Endodermal cell (in vitro differentiated cells): ENCODE measurements around the gene PPP4C. TPM values are rescaled to one million over a fixed set of nuclear protein-coding genes. Genes with fewer than 3 reads are reported as not detected.

Experiments
- DNase-seq: peaks from one replicate; pipeline ENCODE4 v3.0.0-alpha.2; 2017
- H3K27ac ChIP-seq: 2 replicates; pipeline ENCODE4 v1.5.1; 2013; ENCODE audit warnings: mild to moderate bottlenecking, low read depth, low read length, moderate library complexity
- H3K27me3 ChIP-seq: 2 replicates; pipeline ENCODE4 v1.6.1; 2013; ENCODE audit warnings: mild to moderate bottlenecking, low read length, moderate library complexity; ENCODE audit not compliant: insufficient read depth, control insufficient read depth, poor library complexity, severe bottlenecking
- H3K36me3 ChIP-seq: 2 replicates; pipeline ENCODE4 v1.7.0; 2013; ENCODE audit warnings: mild to moderate bottlenecking, low read length, moderate library complexity; ENCODE audit not compliant: control insufficient read depth, insufficient read depth
- H3K4me1 ChIP-seq: one replicate; pipeline ENCODE4 v1.7.0; 2013; ENCODE audit warnings: low read length; ENCODE audit not compliant: control insufficient read depth, insufficient read depth
- H3K4me3 ChIP-seq: 2 replicates; pipeline ENCODE4 v1.5.1; 2013; ENCODE audit warnings: mild to moderate bottlenecking, low read length, moderate library complexity
- H3K9ac ChIP-seq: 2 replicates; pipeline ENCODE4 v1.6.1; 2013; ENCODE audit warnings: mild to moderate bottlenecking, low read length, moderate library complexity; ENCODE audit not compliant: poor library complexity, severe bottlenecking; ENCODE audit errors: extremely low read depth
- H3K9me3 ChIP-seq: 2 replicates; pipeline ENCODE4 v1.6.1; 2013; ENCODE audit warnings: mild to moderate bottlenecking, low read length, moderate library complexity; ENCODE audit not compliant: control insufficient read depth
- H3K27ac Mint-ChIP-seq: 2 replicates; pipeline ENCODE4 v1.8.0; 2020; ENCODE audit warnings: mixed read lengths
- H3K27me3 Mint-ChIP-seq: 2 replicates; pipeline ENCODE4 v1.8.0; 2021; ENCODE audit warnings: mild to moderate bottlenecking, mixed read lengths; ENCODE audit not compliant: insufficient read depth
- H3K36me3 Mint-ChIP-seq: 2 replicates; pipeline ENCODE4 v1.8.0; 2020; ENCODE audit warnings: low read depth, mixed read lengths
- H3K4me1 Mint-ChIP-seq: 2 replicates; pipeline ENCODE4 v1.8.0; 2020; ENCODE audit warnings: mixed read lengths
- H3K4me3 Mint-ChIP-seq: 2 replicates; pipeline ENCODE4 v1.8.0; 2020; ENCODE audit warnings: mild to moderate bottlenecking, moderate library complexity, mixed read lengths
- H3K9me3 Mint-ChIP-seq: 2 replicates; pipeline ENCODE4 v1.8.0; 2020; ENCODE audit warnings: mild to moderate bottlenecking, mixed read lengths
- CTCF ChIP-seq: fragments of 200-600 bp; sonication (generic); conservative IDR thresholded peaks from 2 replicates; pipeline ENCODE4 v1.5.0; 2021; ENCODE audit warnings: antibody characterized with exemption, mild to moderate bottlenecking
- WGBS, 2 experiments: methylation state at CpG; one replicate each; pipeline versions ENCODE4 v1.1.5 to v1.1.7; 2013; ENCODE audit warnings: missing lambda C conversion rate in 2 of 2, mixed read lengths in 1 of 2; ENCODE audit not compliant: insufficient coverage in 1 of 2, insufficient read length in 1 of 2; 5-methylcytosine and 5-hydroxymethylcytosine counted together
- total RNA-seq, 2 donors: library from RNA; stranded (reverse); fragmentation: NEBNext Ultra II Directional in 1 of 2; extraction: Animal tissue kit (Norgen Biotek cat#: 25700) in 1 of 2; gene quantifications; 2 replicates in 1 of 2; 3 replicates in 1 of 2; pipeline ENCODE4 v1.2.1, GENCODE V29; 2021

PPP4C gene
- total RNA-seq, 2 donors from 2014 or later = 150 to 151 TPM

- H3K27ac ChIP-seq = no peak overlapping the region
- Mint-ChIP-seq H3K4me3 (no peak overlapping the region), H3K4me1 (no peaks in the 10 kb centered on the region), H3K27ac (no peak overlapping the region), H3K36me3 (no peaks in the 10 kb centered on the region), H3K27me3 (peaks cover 7% of the 10 kb centered on the region), H3K9me3 (no peaks in the 10 kb centered on the region)
- H3K9ac ChIP-seq = no peak overlapping the region
- H3K36me3 ChIP-seq = no peaks in the 10 kb centered on the region
- no peak for TF ChIP-seq CTCF
- H3K9me3 ChIP-seq = no peaks in the 10 kb centered on the region
- H3K27me3 ChIP-seq = no peaks in the 10 kb centered on the region
- 88 to 93% methylated on average over 7 to 8 of the region's 8 CpGs for WGBS, 2 experiments
- DNase-seq = no peak
- H3K4me3 ChIP-seq = no peak overlapping the region
- H3K4me1 ChIP-seq = no peaks in the 10 kb centered on the region
These were observed 29.6 kb upstream of the PPP4C start for GRCh38 chr16:30046178-30046577.

GRCh38 chr16:30046588-30046987 lies 29.2 kb upstream of the PPP4C start:
- Mint-ChIP-seq H3K4me1 (no peaks in the 10 kb centered on the region), H3K9me3 (no peaks in the 10 kb centered on the region), H3K27me3 (peaks cover 8% of the 10 kb centered on the region), H3K27ac (no peak overlapping the region), H3K36me3 (no peaks in the 10 kb centered on the region), H3K4me3 (no peak overlapping the region)
- H3K27ac ChIP-seq = no peak overlapping the region
- no peak for DNase-seq
- H3K36me3 ChIP-seq = no peaks in the 10 kb centered on the region
- H3K4me3 ChIP-seq = no peak overlapping the region
- no peaks in the 10 kb centered on the region for H3K9me3 ChIP-seq
- no peaks in the 10 kb centered on the region for H3K4me1 ChIP-seq
- 100% methylated on average over 1 of the region's 1 CpG; no CpG with 5 or more reads in 1 of the 2 experiments for WGBS, 2 experiments
- TF ChIP-seq CTCF = no peak
- no peak overlapping the region for H3K9ac ChIP-seq
- no peaks in the 10 kb centered on the region for H3K27me3 ChIP-seq

- Mint-ChIP-seq H3K4me1 (peaks cover 4% of the 10 kb centered on the region), H3K36me3 (no peaks in the 10 kb centered on the region), H3K9me3 (no peaks in the 10 kb centered on the region), H3K27me3 (peaks cover 14% of the 10 kb centered on the region), H3K4me3 (no peak overlapping the region), H3K27ac (no peak overlapping the region)
- Histone ChIP-seq H3K27ac (no peak overlapping the region), H3K9me3 (no peaks in the 10 kb centered on the region), H3K4me1 (no peaks in the 10 kb centered on the region), H3K4me3 (no peak overlapping the region), H3K9ac (no peak overlapping the region), H3K27me3 (no peaks in the 10 kb centered on the region), H3K36me3 (no peaks in the 10 kb centered on the region)
- TF ChIP-seq CTCF = no peak
- 96 to 98% methylated on average over 8 of the region's 8 CpGs for WGBS, 2 experiments
- no peak for DNase-seq
These were observed 25.9 kb upstream of the PPP4C start for GRCh38 chr16:30049871-30050270.
